Measurements from ENCODE around the gene ADARB1. TPM values are rescaled to one million over a fixed set of nuclear protein-coding genes. Genes with fewer than 3 reads are reported as not detected.

The ADARB1 gene
- total and polyA plus RNA-seq, 9 donors, result 17.3 to 32.1 (median 25.2) TPM

GRCh38 chr21:45122432-45123132 lies 48.2 kb downstream of the ADARB1 start:
- no peak for DNase-seq
- peaks cover 27% of the 10 kb centered on the region for H3K4me1 ChIP-seq (ENCODE audit: control insufficient read depth, insufficient read depth, low read length)
- H3K27ac ChIP-seq (ENCODE audit: low read length), result no peak overlapping the region
- H3K36me3 ChIP-seq (ENCODE audit: control insufficient read depth, insufficient read depth, low read length), result peaks cover 7% of the 10 kb centered on the region
- H3K9me3 ChIP-seq (replicated peaks; ENCODE audit: control insufficient read depth, low read depth, low read length), result peaks cover 2% of the 10 kb centered on the region
- 90% methylated on average over 5 of the region's 10 CpGs for WGBS (ENCODE audit: insufficient coverage)
- no peak overlapping the region for H3K4me3 ChIP-seq (ENCODE audit: low read length)
- H3K27me3 ChIP-seq (ENCODE audit: control insufficient read depth, insufficient read depth, low read length), result no peaks in the 10 kb centered on the region

- H3K4me1 ChIP-seq (ENCODE audit: control insufficient read depth, insufficient read depth, low read length), result peaks cover 30% of the 10 kb centered on the region
- WGBS (ENCODE audit: insufficient coverage), result 87% methylated on average over 4 of the region's 6 CpGs
- no peak overlapping the region for H3K27ac ChIP-seq (ENCODE audit: low read length)
- no peak overlapping the region for H3K4me3 ChIP-seq (ENCODE audit: low read length)
- no peak for DNase-seq
- H3K36me3 ChIP-seq (ENCODE audit: control insufficient read depth, insufficient read depth, low read length), result peaks cover 5% of the 10 kb centered on the region
- no peaks in the 10 kb centered on the region for H3K9me3 ChIP-seq (replicated peaks; ENCODE audit: control insufficient read depth, low read depth, low read length)
- no peaks in the 10 kb centered on the region for H3K27me3 ChIP-seq (ENCODE audit: control insufficient read depth, insufficient read depth, low read length)
These were observed 49.1 kb downstream of the ADARB1 start for GRCh38 chr21:45123440-45123839.

- WGBS (ENCODE audit: insufficient coverage), result 85% methylated on average over 4 of the region's 6 CpGs
These were observed 50.2 kb downstream of the ADARB1 start for GRCh38 chr21:45124596-45124995.

GRCh38 chr21:45125357-45125756 lies 51.0 kb downstream of the ADARB1 start:
- Histone ChIP-seq H3K27ac (ENCODE audit: low read length) (no peak overlapping the region), H3K27me3 (ENCODE audit: control insufficient read depth, insufficient read depth, low read length) (no peaks in the 10 kb centered on the region), H3K4me3 (ENCODE audit: low read length) (no peak overlapping the region), H3K36me3 (ENCODE audit: control insufficient read depth, insufficient read depth, low read length) (peaks cover 4% of the 10 kb centered on the region), H3K4me1 (ENCODE audit: control insufficient read depth, insufficient read depth, low read length) (peaks cover 44% of the 10 kb centered on the region), H3K9me3 (replicated peaks; ENCODE audit: control insufficient read depth, low read depth, low read length) (no peaks in the 10 kb centered on the region)
- DNase-seq, result no peak
- 100% methylated on average over 2 of the region's 4 CpGs for WGBS (ENCODE audit: insufficient coverage)

More at GRCh38 chr21:45124596-45124995, 50.2 kb downstream of the ADARB1 start:
- no peak for DNase-seq
- peaks cover 5% of the 10 kb centered on the region for H3K36me3 ChIP-seq (ENCODE audit: control insufficient read depth, insufficient read depth, low read length)
- no peak overlapping the region for H3K27ac ChIP-seq (ENCODE audit: low read length)
- peaks cover 40% of the 10 kb centered on the region for H3K4me1 ChIP-seq (ENCODE audit: control insufficient read depth, insufficient read depth, low read length)
- H3K27me3 ChIP-seq (ENCODE audit: control insufficient read depth, insufficient read depth, low read length), result no peaks in the 10 kb centered on the region
- no peaks in the 10 kb centered on the region for H3K9me3 ChIP-seq (replicated peaks; ENCODE audit: control insufficient read depth, low read depth, low read length)
- no peak overlapping the region for H3K4me3 ChIP-seq (ENCODE audit: low read length)

- DNase-seq, result peak; percentile 56
- H3K4me3 ChIP-seq (ENCODE audit: low read length), result no peak overlapping the region
These were observed 51.8 kb downstream of the ADARB1 start for GRCh38 chr21:45126204-45126626.

GRCh38 chr21:45126983-45127382 lies 52.6 kb downstream of the ADARB1 start:
- Histone ChIP-seq H3K27me3 (ENCODE audit: control insufficient read depth, insufficient read depth, low read length) (no peaks in the 10 kb centered on the region), H3K4me1 (ENCODE audit: control insufficient read depth, insufficient read depth, low read length) (peaks cover 53% of the 10 kb centered on the region), H3K9me3 (replicated peaks; ENCODE audit: control insufficient read depth, low read depth, low read length) (no peaks in the 10 kb centered on the region), H3K27ac (ENCODE audit: low read length) (peak overlapping the region; percentile 70), H3K4me3 (ENCODE audit: low read length) (no peak overlapping the region), H3K36me3 (ENCODE audit: control insufficient read depth, insufficient read depth, low read length) (peaks cover 2% of the 10 kb centered on the region)
- 100% methylated on average over 1 of the region's 7 CpGs for WGBS (ENCODE audit: insufficient coverage)
- no peak for DNase-seq

More at GRCh38 chr21:45126204-45126626, 51.8 kb downstream of the ADARB1 start:
- Histone ChIP-seq H3K27ac (ENCODE audit: low read length) (peak overlapping the region; percentile 70), H3K4me1 (ENCODE audit: control insufficient read depth, insufficient read depth, low read length) (peaks cover 47% of the 10 kb centered on the region), H3K9me3 (replicated peaks; ENCODE audit: control insufficient read depth, low read depth, low read length) (no peaks in the 10 kb centered on the region), H3K36me3 (ENCODE audit: control insufficient read depth, insufficient read depth, low read length) (peaks cover under 1% of the 10 kb centered on the region), H3K27me3 (ENCODE audit: control insufficient read depth, insufficient read depth, low read length) (no peaks in the 10 kb centered on the region)
- WGBS (ENCODE audit: insufficient coverage), result 70% methylated on average over 9 of the region's 11 CpGs

GRCh38 chr21:45127937-45128336 lies 53.6 kb downstream of the ADARB1 start:
- DNase-seq, result no peak
- H3K4me1 ChIP-seq (ENCODE audit: control insufficient read depth, insufficient read depth, low read length), result peaks cover 59% of the 10 kb centered on the region
- whole genome bisulfite sequencing (ENCODE audit: insufficient coverage), result 87% methylated on average over 8 of the region's 13 CpGs
- no peaks in the 10 kb centered on the region for H3K27me3 ChIP-seq (ENCODE audit: control insufficient read depth, insufficient read depth, low read length)
- peaks cover 2% of the 10 kb centered on the region for H3K36me3 ChIP-seq (ENCODE audit: control insufficient read depth, insufficient read depth, low read length)
- no peak overlapping the region for H3K27ac ChIP-seq (ENCODE audit: low read length)
- no peak overlapping the region for H3K4me3 ChIP-seq (ENCODE audit: low read length)
- no peaks in the 10 kb centered on the region for H3K9me3 ChIP-seq (replicated peaks; ENCODE audit: control insufficient read depth, low read depth, low read length)

- WGBS (ENCODE audit: insufficient coverage), result 65% methylated on average over 5 of the region's 9 CpGs
- peak overlapping the region; percentile 9 for H3K27ac ChIP-seq (ENCODE audit: low read length)
- DNase-seq, result peak; percentile 69
These were observed 54.3 kb downstream of the ADARB1 start for GRCh38 chr21:45128613-45129188.

GRCh38 chr21:45129189-45129923 lies 55.0 kb downstream of the ADARB1 start:
- Histone ChIP-seq H3K27me3 (ENCODE audit: control insufficient read depth, insufficient read depth, low read length) (no peaks in the 10 kb centered on the region), H3K9me3 (replicated peaks; ENCODE audit: control insufficient read depth, low read depth, low read length) (no peaks in the 10 kb centered on the region), H3K36me3 (ENCODE audit: control insufficient read depth, insufficient read depth, low read length) (peaks cover 2% of the 10 kb centered on the region), H3K4me3 (ENCODE audit: low read length) (no peak overlapping the region), H3K4me1 (ENCODE audit: control insufficient read depth, insufficient read depth, low read length) (peaks cover 64% of the 10 kb centered on the region), H3K27ac (ENCODE audit: low read length) (peak overlapping the region; percentile 83)
- 86% methylated on average over 16 of the region's 19 CpGs for WGBS (ENCODE audit: insufficient coverage)
- DNase-seq, result no peak

More at GRCh38 chr21:45128613-45129188, 54.3 kb downstream of the ADARB1 start:
- Histone ChIP-seq H3K4me1 (ENCODE audit: control insufficient read depth, insufficient read depth, low read length) (peaks cover 61% of the 10 kb centered on the region), H3K27me3 (ENCODE audit: control insufficient read depth, insufficient read depth, low read length) (no peaks in the 10 kb centered on the region), H3K9me3 (replicated peaks; ENCODE audit: control insufficient read depth, low read depth, low read length) (no peaks in the 10 kb centered on the region), H3K4me3 (ENCODE audit: low read length) (no peak overlapping the region), H3K36me3 (ENCODE audit: control insufficient read depth, insufficient read depth, low read length) (peaks cover 2% of the 10 kb centered on the region)

GRCh38 chr21:45130324-45130774 lies 56.0 kb downstream of the ADARB1 start:
- 11% methylated on average over 5 of the region's 10 CpGs for WGBS (ENCODE audit: insufficient coverage)
- Histone ChIP-seq H3K9me3 (replicated peaks; ENCODE audit: control insufficient read depth, low read depth, low read length) (no peaks in the 10 kb centered on the region), H3K36me3 (ENCODE audit: control insufficient read depth, insufficient read depth, low read length) (peaks cover 2% of the 10 kb centered on the region), H3K4me1 (ENCODE audit: control insufficient read depth, insufficient read depth, low read length) (peaks cover 71% of the 10 kb centered on the region), H3K27me3 (ENCODE audit: control insufficient read depth, insufficient read depth, low read length) (no peaks in the 10 kb centered on the region), H3K4me3 (ENCODE audit: low read length) (no peak overlapping the region), H3K27ac (ENCODE audit: low read length) (peak overlapping the region; percentile 83)
- peak; percentile 84 for DNase-seq

Data from muscle of leg (tissue), 11 donors.